ENCODE results near the gene WDR86.

DNA sequence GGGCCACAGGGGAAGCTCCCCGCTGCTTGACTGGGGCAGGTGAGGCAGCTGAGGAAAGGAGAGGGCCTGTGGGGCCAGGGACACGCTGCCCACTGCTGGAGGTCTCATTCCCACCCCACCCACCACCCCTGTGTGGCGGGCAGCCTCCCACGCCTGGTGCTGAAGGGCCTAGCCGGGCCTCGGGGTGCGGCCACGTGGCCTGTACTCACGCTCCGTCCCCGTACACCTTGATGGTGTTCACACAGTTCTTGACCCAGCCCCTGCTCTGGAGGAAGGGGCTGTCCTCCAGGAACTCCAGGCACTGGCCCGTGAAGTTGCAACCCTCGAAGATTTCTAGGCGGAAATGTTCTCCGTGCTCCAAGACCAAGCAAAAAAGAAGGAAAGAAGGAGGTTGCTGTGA is 26.1 kb upstream of the WDR86 start:
- TF ChIP-seq, protein P1, sequence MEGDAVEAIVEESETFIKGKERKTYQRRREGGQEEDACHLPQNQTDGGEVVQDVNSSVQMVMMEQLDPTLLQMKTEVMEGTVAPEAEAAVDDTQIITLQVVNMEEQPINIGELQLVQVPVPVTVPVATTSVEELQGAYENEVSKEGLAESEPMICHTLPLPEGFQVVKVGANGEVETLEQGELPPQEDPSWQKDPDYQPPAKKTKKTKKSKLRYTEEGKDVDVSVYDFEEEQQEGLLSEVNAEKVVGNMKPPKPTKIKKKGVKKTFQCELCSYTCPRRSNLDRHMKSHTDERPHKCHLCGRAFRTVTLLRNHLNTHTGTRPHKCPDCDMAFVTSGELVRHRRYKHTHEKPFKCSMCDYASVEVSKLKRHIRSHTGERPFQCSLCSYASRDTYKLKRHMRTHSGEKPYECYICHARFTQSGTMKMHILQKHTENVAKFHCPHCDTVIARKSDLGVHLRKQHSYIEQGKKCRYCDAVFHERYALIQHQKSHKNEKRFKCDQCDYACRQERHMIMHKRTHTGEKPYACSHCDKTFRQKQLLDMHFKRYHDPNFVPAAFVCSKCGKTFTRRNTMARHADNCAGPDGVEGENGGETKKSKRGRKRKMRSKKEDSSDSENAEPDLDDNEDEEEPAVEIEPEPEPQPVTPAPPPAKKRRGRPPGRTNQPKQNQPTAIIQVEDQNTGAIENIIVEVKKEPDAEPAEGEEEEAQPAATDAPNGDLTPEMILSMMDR (IDR thresholded peaks at IDR 0.05; ENCODE audit: low read length), result no peak
- no peak for TF ChIP-seq EZH2 (optimal IDR thresholded peaks at IDR 0.05; ENCODE audit: low read depth, low read length)

Data from MM.1S (cell line).